ENCODE results near the gene FRMD8. TPM values are rescaled to one million over a fixed set of nuclear protein-coding genes. Genes with fewer than 3 reads are reported as not detected.
A peak's percentile ranks its signal among the peaks of the same experiment; 100 is the strongest.

The FRMD8 gene
- total and polyA plus RNA-seq, 2 of the 4 experiments (the other 2 are of a cell fraction) = 11.3 to 19.8 TPM

GRCh38 chr11:65379698-65380459 is 6.6 kb upstream of the FRMD8 start:
- intact Hi-C loops (cut with micrococcal nuclease) = loop anchor here (5.0 kb wide), 1 partner anchor 192 kb away; the partner anchor contains the start of genes FAM89B and ZNRD2
- ChIA-PET POLR2A (ENCODE audit: unreplicated experiment) (interaction anchor here (1.7 to 4.7 kb wide), 2 partner anchors 43 to 120 kb away, joined by 5 to 32 read pairs; partner anchors contain the start of genes MALAT1 and NEAT1), CTCF (interaction anchor here (0.5 kb wide), 1 partner anchor 13 kb away, joined by 3 read pairs; no protein-coding TSS in a partner anchor)
- Histone ChIP-seq H2AK5ac (ENCODE audit: low read depth, low read length) (peak overlapping the region; percentile 82), H2AFZ (replicated peaks; ENCODE audit: low read length, poor library complexity) (no peak overlapping the region), H4K8ac (ENCODE audit: low read depth in 2 of 2, low read length in 2 of 2) (no peak overlapping the region), H3K9ac (ENCODE audit: low read depth, low read length) (no peak overlapping the region), H3K4ac (ENCODE audit: low read depth, low read length) (peak overlapping the region; percentile 40; the same call in 1 of the 2 replicates), H3K18ac (ENCODE audit: low read depth, low read length) (no peak overlapping the region), H2BK20ac (ENCODE audit: low read depth, low read length) (no peak overlapping the region; the same call in 1 of the 2 replicates), H4K5ac (ENCODE audit: low read depth, low read length) (no peak overlapping the region), H3K9me1 (ENCODE audit: insufficient read depth, low read length) (peaks cover 17% of the 10 kb centered on the region), H3K56ac (ENCODE audit: extremely low read depth, insufficient read depth, low read length) (no peak overlapping the region), H3K9me3 (ENCODE audit: control insufficient read depth, insufficient read depth, low read length) (no peaks in the 10 kb centered on the region), H4K20me1 (ENCODE audit: insufficient read depth, low read length) (peaks cover 6% of the 10 kb centered on the region), H2BK15ac (ENCODE audit: low read depth, low read length) (no peak overlapping the region), H2AK9ac (replicated peaks; ENCODE audit: low read depth, low read length, poor library complexity) (peak overlapping the region; percentile 74), H3K4me2 (ENCODE audit: low read depth, low read length) (no peak overlapping the region), H3K27ac (ENCODE audit: insufficient read depth, low read length) (no peak overlapping the region), H3K14ac (replicated peaks; ENCODE audit: low read depth, low read length) (no peak overlapping the region), H3K79me1 (ENCODE audit: low read depth in 1 of 2, low read length in 2 of 2) (peaks cover 10 to 42% of the 10 kb centered on the region in 2 experiments), H4K91ac (ENCODE audit: insufficient read depth, low read depth, low read length) (peak overlapping the region; percentile 13; the same call in 1 of the 2 replicates), H3K4me1 (ENCODE audit: control insufficient read depth, insufficient read depth, low read length) (peaks cover 19% of the 10 kb centered on the region), H2BK5ac (ENCODE audit: low read depth, low read length, poor library complexity, severe bottlenecking) (no peak overlapping the region), H3K27me3 (ENCODE audit: control insufficient read depth, insufficient read depth, low read length) (no peaks in the 10 kb centered on the region), H3K36me3 (ENCODE audit: control insufficient read depth, insufficient read depth, low read length) (no peaks in the 10 kb centered on the region), H2BK120ac (ENCODE audit: low read depth, low read length) (no peak overlapping the region), H3K4me3 (ENCODE audit: insufficient read depth, low read depth, low read length) (no peak overlapping the region), H3K23ac (ENCODE audit: low read depth, low read length) (no peak overlapping the region)
- WGBS, 2 experiments (ENCODE audit: extremely low coverage in 2 of 2, insufficient read length in 1 of 2) = 98% methylated on average over 4 of the region's 13 CpGs; no CpG with 5 or more reads in 1 of the 2 experiments
- ATAC-seq (ENCODE audit: low read depth) (no peak), DNase-seq (no peak)
- dilution Hi-C loops (cut with HindIII; ENCODE audit: low sequenced_read_pairs, unreplicated experiment) = no loop called here
- BruUV-seq (replicated peaks) = no TSS peak
- in situ Hi-C loops (cut with MboI; ENCODE audit: low sequenced_read_pairs) = no loop called here
- TF ChIP-seq BHLHE40 (IDR thresholded peaks at IDR 0.05; ENCODE audit: low read depth, low read length) = no peak
- TF ChIP-seq FOS (IDR thresholded peaks at IDR 0.05; ENCODE audit: low read depth, low read length) = no peak
- TF ChIP-seq RCOR1 (IDR thresholded peaks at IDR 0.05; ENCODE audit: insufficient replicate concordance, low read length) = no peak
- no peak for TF ChIP-seq MXI1 (IDR thresholded peaks at IDR 0.05; ENCODE audit: borderline replicate concordance, low read depth, low read length)
- TF ChIP-seq RFX5 (IDR thresholded peaks at IDR 0.05; ENCODE audit: low read depth, low read length) = no peak
- no peak for TF ChIP-seq MAZ (IDR thresholded peaks at IDR 0.05; ENCODE audit: borderline replicate concordance, low read depth, low read length)
- TF ChIP-seq CHD1 (IDR thresholded peaks at IDR 0.05; ENCODE audit: low read depth, low read length) = no peak
- TF ChIP-seq CTCF (conservative IDR thresholded peaks at IDR 0.05; ENCODE audit: low read depth, low read length) = no peak
- TF ChIP-seq ELK1 (IDR thresholded peaks at IDR 0.05; ENCODE audit: borderline replicate concordance, low read depth, low read length) = no peak
- TF ChIP-seq NFE2L2 (IDR thresholded peaks at IDR 0.05; ENCODE audit: low read depth, low read length) = no peak
- TF ChIP-seq POLR2A (IDR thresholded peaks at IDR 0.05; ENCODE audit: low read depth, low read length) = no peak
- TF ChIP-seq, protein P1, sequence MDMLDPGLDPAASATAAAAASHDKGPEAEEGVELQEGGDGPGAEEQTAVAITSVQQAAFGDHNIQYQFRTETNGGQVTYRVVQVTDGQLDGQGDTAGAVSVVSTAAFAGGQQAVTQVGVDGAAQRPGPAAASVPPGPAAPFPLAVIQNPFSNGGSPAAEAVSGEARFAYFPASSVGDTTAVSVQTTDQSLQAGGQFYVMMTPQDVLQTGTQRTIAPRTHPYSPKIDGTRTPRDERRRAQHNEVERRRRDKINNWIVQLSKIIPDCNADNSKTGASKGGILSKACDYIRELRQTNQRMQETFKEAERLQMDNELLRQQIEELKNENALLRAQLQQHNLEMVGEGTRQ (IDR thresholded peaks at IDR 0.05; ENCODE audit: low read depth, low read length) = no peak
- no peak for TF ChIP-seq RAD21 (IDR thresholded peaks at IDR 0.05; ENCODE audit: low read length)

Measured in IMR-90 (cell line).